ENCODE measurements around the gene EPB41. TPM values are rescaled to one million over a fixed set of nuclear protein-coding genes. Genes with fewer than 3 reads are reported as not detected.

Gene EPB41
- total and polyA plus RNA-seq, 2 of the 8 experiments (the other 6 are each of a cell fraction or from before 2014, with no cell fraction given): 36.7 to 109 TPM

GRCh38 chr1:29105822-29106221 is 191.5 kb downstream of the EPB41 start:
- CTCF ChIA-PET (ENCODE audit: partially characterized antibody): interaction anchor here (1.0 to 1.8 kb wide), 5 partner anchors 10 to 72 kb away, joined by 3 to 5 read pairs (median 3); no protein-coding TSS in a partner anchor
- TF ChIP-seq EP300 (IDR thresholded peaks at IDR 0.05; ENCODE audit: borderline replicate concordance in 1 of 2, low read depth in 2 of 2, low read length in 2 of 2) (no peak), POU5F1 (IDR thresholded peaks at IDR 0.05; ENCODE audit: low read depth, low read length) (no peak), NRF1 (IDR thresholded peaks at IDR 0.05; ENCODE audit: low read depth, low read length) (no peak), SP1 (IDR thresholded peaks at IDR 0.05; ENCODE audit: low read depth, low read length) (no peak), POLR2A (IDR thresholded peaks at IDR 0.05; ENCODE audit: control extremely low read depth in 1 of 2, low read depth in 2 of 2, low read length in 2 of 2) (no peak), SIRT6 (IDR thresholded peaks at IDR 0.05; ENCODE audit: low read length) (no peak), PHF8 (conservative IDR thresholded peaks at IDR 0.05; ENCODE audit: low read depth, low read length) (no peak), KDM1A (IDR thresholded peaks at IDR 0.05; ENCODE audit: borderline replicate concordance, low read length) (no peak), MAFK (IDR thresholded peaks at IDR 0.05; ENCODE audit: low read depth, low read length) (no peak), HDAC6 (IDR thresholded peaks at IDR 0.05; ENCODE audit: low read depth, low read length) (no peak), CHD2 (IDR thresholded peaks at IDR 0.05; ENCODE audit: low read length) (no peak), HDAC2 (IDR thresholded peaks at IDR 0.05; ENCODE audit: borderline replicate concordance in 1 of 2, low read depth in 2 of 2, low read length in 2 of 2) (no peak), SIN3A (conservative IDR thresholded peaks at IDR 0.05 in 1 of 2, IDR thresholded peaks at IDR 0.05 in 1 of 2; ENCODE audit: low read depth in 1 of 2, low read length in 2 of 2) (no peak), CREB1 (IDR thresholded peaks at IDR 0.05) (no peak), GABPA (IDR thresholded peaks at IDR 0.05; ENCODE audit: borderline replicate concordance, insufficient read depth, low read length) (no peak), TCF12 (IDR thresholded peaks at IDR 0.05; ENCODE audit: low read depth, low read length) (no peak)

More at GRCh38 chr1:29105822-29106221, 191.5 kb downstream of the EPB41 start:
- Histone ChIP-seq H3K27me3 (replicated peaks in 1 of 4; ENCODE audit: control insufficient read depth in 3 of 4, extremely low read depth in 1 of 4, insufficient read depth in 3 of 4, low read length in 3 of 4) (no peaks in the 10 kb centered on the region), H4K5ac (ENCODE audit: insufficient read length, low read depth, low read length) (no peak overlapping the region), H3K79me1 (ENCODE audit: low read depth, low read length) (no peaks in the 10 kb centered on the region), H3K56ac (replicated peaks; ENCODE audit: insufficient read length, low read depth, low read length) (no peak overlapping the region), H4K20me1 (replicated peaks in 1 of 2; ENCODE audit: control insufficient read depth in 1 of 2, insufficient read depth in 2 of 2, low read length in 2 of 2) (no peaks in the 10 kb centered on the region), H3K9ac (replicated peaks in 1 of 4; ENCODE audit: extremely low read depth in 1 of 4, low read depth in 3 of 4, low read length in 3 of 4) (no peak overlapping the region), H3K4me1 (replicated peaks in 1 of 4; ENCODE audit: control insufficient read depth in 3 of 4, insufficient read depth in 4 of 4, low read length in 3 of 4) (no peaks in the 10 kb centered on the region), H3K9me3 (ENCODE audit: insufficient read depth in 2 of 2, low read depth in 1 of 2, low read length in 1 of 2) (no peaks in the 10 kb centered on the region), H3K4me3 (ENCODE audit: extremely low read depth in 1 of 4, insufficient read depth in 2 of 4, low read depth in 3 of 4, low read length in 4 of 4) (no peak overlapping the region), H3K23ac (ENCODE audit: insufficient read length) (no peak overlapping the region), H2BK20ac (ENCODE audit: low read length) (no peak overlapping the region), H3K4me2 (ENCODE audit: insufficient read depth in 1 of 2, low read depth in 2 of 2, low read length in 2 of 2) (no peak overlapping the region), H2BK5ac (ENCODE audit: low read depth, low read length) (no peak overlapping the region), H3K14ac (ENCODE audit: insufficient read length) (no peak overlapping the region), H4K91ac (replicated peaks; ENCODE audit: insufficient read length, low read length) (no peak overlapping the region), H2BK15ac (ENCODE audit: low read length) (no peak overlapping the region), H3K79me2 (ENCODE audit: control insufficient read depth in 1 of 2, insufficient read depth in 2 of 2, low read length in 2 of 2) (no peaks in the 10 kb centered on the region), H2BK12ac (ENCODE audit: low read depth, low read length) (no peak overlapping the region), H4K8ac (ENCODE audit: extremely low read depth, insufficient read depth, low read length) (no peak overlapping the region), H3K4ac (replicated peaks; ENCODE audit: insufficient read length, low read depth, low read length) (no peak overlapping the region), H2BK120ac (replicated peaks; ENCODE audit: low read depth, low read length) (no peak overlapping the region), H2AFZ (ENCODE audit: low read length) (no peak overlapping the region), H3K18ac (ENCODE audit: extremely low read depth, low read length) (no peak overlapping the region), H3K23me2 (ENCODE audit: low read depth, low read length) (no peaks in the 10 kb centered on the region), H3K36me3 (ENCODE audit: control insufficient read depth in 2 of 4, insufficient read depth in 4 of 4, low read length in 3 of 4) (peaks cover 0 to 7% (median 3%) of the 10 kb centered on the region in 4 experiments; a peak in 3 of 8 replicates), H3K27ac (ENCODE audit: low read depth, low read length) (no peak overlapping the region), H2AK5ac (ENCODE audit: low read depth, low read length) (no peak overlapping the region)
- POLR2A ChIA-PET (ENCODE audit: partially characterized antibody): no interaction called here
- DNase-seq (ENCODE audit: low read depth in 1 of 2, low spot score in 2 of 2) (no peak), FAIRE-seq (no peak)
- 95% methylated on average over 6 of the region's 6 CpGs; no CpG with 5 or more reads in 1 of the 2 experiments for WGBS, 2 experiments (ENCODE audit: extremely low coverage in 1 of 2, insufficient coverage in 1 of 2, insufficient read length in 1 of 2, insufficient replicate concordance in 2 of 2, low coverage in 1 of 2, low lambda C conversion rate in 2 of 2, missing lambda C conversion rate in 1 of 2)
